ENCODE measurements around the gene RORC. TPM values are rescaled to one million over a fixed set of nuclear protein-coding genes. Genes with fewer than 3 reads are reported as not detected.

The RORC gene
- total and polyA plus RNA-seq, 2 of the 8 experiments (the other 6 are each of a cell fraction or from before 2014, with no cell fraction given) = 0.44 to 0.54 TPM

GRCh38 chr1:151858030-151858746, 26.6 kb upstream of the RORC start (continued):
- TF ChIP-seq CHD7 (IDR thresholded peaks at IDR 0.05; ENCODE audit: insufficient replicate concordance, low read length) = no peak
- no peak for TF ChIP-seq E2F6 (IDR thresholded peaks at IDR 0.05)

All from H1 (cell line).